SH-SY5Y (cell line): ENCODE measurements around the gene CCDC74B.

Experiments used
- GATA2 ChIP-seq: IDR thresholded peaks from 2 replicates; pipeline ENCODE4 v1.6.1; 2011; ENCODE audit warnings: mild to moderate bottlenecking, low read depth, low read length
- GATA3 ChIP-seq: IDR thresholded peaks from 2 replicates; pipeline ENCODE4 v1.6.1; 2011; ENCODE audit warnings: low read depth, mild to moderate bottlenecking, low read length, moderate library complexity

- no peak for TF ChIP-seq GATA2
- no peak for TF ChIP-seq GATA3
These were observed 20.5 kb upstream of the CCDC74B start for GRCh38 chr2:130165293-130166016.
